GM18508 (cell line): ENCODE results near the gene ZP3.
"Not testable (repeated sequence)": the region's sequence is repeated elsewhere in the genome, so short reads cannot be mapped to it uniquely, and the experiment has no call there.

Source experiments
- ATAC-seq: cut with Tn5 transposase; IDR thresholded peaks from one replicate; pipeline ENCODE4 v1.9.1; 2021; ENCODE audit warnings: moderate number of reproducible peaks; ENCODE audit not compliant: insufficient read depth, unreplicated experiment

Gene ZP3

GRCh38 chr7:76439120-76439888 lies 14.6 kb downstream of the ZP3 start:
- not testable (repeated sequence) for ATAC-seq

GRCh38 chr7:76440404-76440803 lies 15.7 kb downstream of the ZP3 start:
- ATAC-seq, result not testable (repeated sequence)

DNA sequence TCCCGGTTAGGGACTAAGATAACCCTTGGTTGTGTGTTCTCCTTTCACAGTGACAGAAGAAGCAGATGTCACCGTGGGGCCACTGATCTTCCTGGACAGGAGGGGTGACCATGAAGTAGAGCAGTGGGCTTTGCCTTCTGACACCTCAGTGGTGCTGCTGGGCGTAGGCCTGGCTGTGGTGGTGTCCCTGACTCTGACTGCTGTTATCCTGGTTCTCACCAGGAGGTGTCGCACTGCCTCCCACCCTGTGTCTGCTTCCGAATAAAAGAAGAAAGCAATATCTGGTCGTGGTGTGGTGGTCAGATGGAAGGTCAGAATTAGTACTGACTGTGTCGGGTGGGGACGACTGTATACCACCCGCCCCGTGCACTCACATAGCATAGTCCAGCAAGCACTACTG lies 17.0 kb downstream of the ZP3 start:
- not testable (repeated sequence) for ATAC-seq

GRCh38 chr7:76442664-76443446 lies 18.1 kb downstream of the ZP3 start:
- ATAC-seq, result not testable (repeated sequence)

DNA sequence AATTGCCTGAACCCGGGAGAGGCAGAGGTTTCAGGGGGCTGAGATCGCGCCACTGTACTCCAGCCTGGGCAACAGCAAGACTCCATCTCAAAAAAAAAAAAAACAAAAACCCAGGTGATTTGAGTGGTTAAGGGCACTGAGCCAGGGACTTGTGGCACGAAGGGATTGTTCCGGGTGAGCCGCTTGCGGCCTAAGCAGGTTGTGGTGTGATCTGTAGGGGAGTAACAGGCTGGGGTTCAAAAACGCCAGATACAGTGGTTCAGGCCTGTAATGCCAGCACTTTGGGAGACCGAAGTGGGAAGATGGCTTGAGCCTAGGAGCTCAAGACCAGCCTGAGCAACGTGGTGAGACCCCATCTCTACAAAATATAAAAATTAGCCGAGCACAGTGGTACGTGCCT lies 19.1 kb downstream of the ZP3 start:
- ATAC-seq, result not testable (repeated sequence)

DNA sequence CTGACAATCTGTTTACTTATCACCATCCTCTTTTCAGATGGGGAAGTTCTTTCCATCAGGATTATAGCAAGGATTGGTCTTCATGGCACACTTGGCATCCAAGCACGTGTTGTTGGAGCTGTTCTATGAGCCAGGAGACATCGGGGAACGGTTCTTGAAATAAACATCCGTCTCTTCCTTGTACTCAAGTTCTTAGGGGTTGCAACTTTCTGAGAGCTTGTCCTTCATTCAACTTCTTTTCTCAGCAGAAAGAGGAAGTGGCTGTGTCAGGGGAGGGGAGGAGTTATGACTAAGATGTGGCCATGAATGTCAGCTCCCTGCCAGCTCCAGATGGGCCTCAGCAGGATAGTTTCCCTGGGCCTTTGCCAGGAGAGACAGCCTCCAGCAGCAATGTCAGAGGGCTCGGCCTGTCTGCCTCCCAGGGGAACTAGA lies 20.8 kb downstream of the ZP3 start:
- peak; percentile 74 for ATAC-seq

- not testable (repeated sequence) for ATAC-seq
Measured at GRCh38 chr7:76457017-76457416, 32.3 kb downstream of the ZP3 start.

DNA sequence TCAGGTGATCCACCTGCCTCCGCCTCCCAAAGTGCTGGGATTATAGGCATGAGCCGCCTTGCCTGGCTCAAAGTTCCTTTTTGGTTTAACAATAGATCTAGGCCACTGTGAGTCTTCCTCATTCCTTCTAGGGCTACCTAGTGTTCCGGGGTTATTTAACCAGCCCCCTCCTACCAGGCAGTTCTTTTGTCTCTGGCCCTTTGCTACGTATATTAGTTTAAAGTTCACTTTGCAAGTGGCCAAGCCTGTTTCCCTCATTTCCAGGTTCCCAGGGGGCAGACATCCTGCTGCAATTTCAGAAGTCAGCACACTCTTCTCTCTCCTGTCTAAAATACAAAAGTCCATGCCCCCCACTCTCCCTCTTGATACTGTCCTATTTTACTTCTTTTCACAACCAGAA lies 33.8 kb downstream of the ZP3 start:
- ATAC-seq, result not testable (repeated sequence)

- ATAC-seq, result not testable (repeated sequence)
Measured at GRCh38 chr7:76460767-76461166, 36.0 kb downstream of the ZP3 start.

- ATAC-seq, result peak; percentile 94
Measured at GRCh38 chr7:76461464-76462101, 36.8 kb downstream of the ZP3 start, which contains the start of gene DTX2. DTX2 (plus strand) TSS chr7:76461709; CDS start chr7:76480510, 18,801 bp downstream.

- not testable (repeated sequence) for ATAC-seq
Measured at GRCh38 chr7:76462271-76462882, 37.6 kb downstream of the ZP3 start.

DNA sequence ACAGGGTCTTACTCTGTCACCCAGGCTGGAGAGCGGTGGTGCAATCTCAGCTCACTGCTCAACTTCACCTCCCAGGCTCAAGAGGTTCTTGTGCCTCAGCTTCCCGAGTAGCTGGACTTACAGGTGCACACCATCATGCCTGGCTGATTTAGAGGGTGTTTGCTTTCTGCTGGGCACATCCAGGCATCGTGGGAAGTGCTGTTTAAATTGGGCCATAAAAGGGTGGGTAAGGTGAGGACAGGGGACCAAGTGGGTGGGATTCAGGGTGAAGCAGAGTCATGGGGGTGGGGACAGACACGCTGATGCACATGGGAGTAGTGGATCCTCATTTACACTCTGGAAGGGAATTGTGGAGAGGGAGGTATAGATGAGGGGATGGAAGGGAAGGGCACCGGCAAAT lies 40.2 kb downstream of the ZP3 start:
- ATAC-seq, result not testable (repeated sequence)

GRCh38 chr7:76465950-76466349 lies 41.2 kb downstream of the ZP3 start:
- not testable (repeated sequence) for ATAC-seq

GRCh38 chr7:76467743-76468404 lies 43.1 kb downstream of the ZP3 start:
- not testable (repeated sequence) for ATAC-seq

- ATAC-seq, result not testable (repeated sequence)
Measured at GRCh38 chr7:76471556-76472221, 46.9 kb downstream of the ZP3 start.

GRCh38 chr7:76473097-76473496 lies 48.3 kb downstream of the ZP3 start:
- ATAC-seq, result not testable (repeated sequence)

GRCh38 chr7:76476280-76476679 lies 51.5 kb downstream of the ZP3 start:
- ATAC-seq, result not testable (repeated sequence)

DNA sequence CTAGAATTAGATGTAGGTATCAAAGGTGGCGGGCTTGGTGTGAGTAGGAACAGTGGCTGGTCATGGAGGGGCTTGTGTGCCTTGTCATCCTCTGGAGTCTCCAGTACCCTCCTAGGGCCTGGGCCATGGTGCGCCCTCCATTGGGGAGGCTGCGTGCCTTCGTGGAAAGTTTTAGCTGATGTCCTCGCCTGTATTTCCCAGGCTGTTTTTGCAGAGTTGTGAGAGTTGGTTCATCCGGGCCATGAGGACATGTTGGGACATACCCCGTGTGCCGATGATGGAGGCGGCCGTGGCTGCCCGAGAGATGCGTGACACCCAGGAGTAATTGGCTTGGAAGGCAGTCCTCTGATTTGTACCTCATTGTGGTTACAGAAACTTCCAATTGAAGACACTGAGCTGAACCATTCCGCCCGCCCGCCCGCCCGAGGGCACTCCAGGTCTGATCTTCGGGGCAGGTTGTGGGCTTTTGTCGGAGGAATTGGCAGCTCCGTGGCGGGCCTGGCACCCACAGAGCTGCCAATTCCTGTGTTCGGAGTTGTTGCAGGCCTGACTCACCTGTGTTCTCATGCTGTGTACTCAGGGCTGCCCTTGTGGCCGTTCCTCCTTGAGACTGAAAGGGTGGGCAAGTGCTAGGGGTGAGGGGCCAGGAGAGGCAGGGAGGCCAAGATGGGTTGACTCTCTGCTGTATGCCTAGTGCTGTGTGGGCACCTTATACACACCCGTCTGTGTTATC lies 52.2 kb downstream of the ZP3 start:
- ATAC-seq, result not testable (repeated sequence)

GRCh38 chr7:76479628-76480027 lies 54.9 kb downstream of the ZP3 start:
- not testable (repeated sequence) for ATAC-seq
